Muscle of leg (tissue), 11 donors: ENCODE data around the gene SHCBP1. TPM values are rescaled to one million over a fixed set of nuclear protein-coding genes. Genes with fewer than 3 reads are reported as not detected.
"Not testable (repeated sequence)": the region's sequence is repeated elsewhere in the genome, so short reads cannot be mapped to it uniquely, and the experiment has no call there.

Experiments
- DNase-seq: peaks from one replicate; pipeline ENCODE4 v3.0.0; 2013
- H3K27ac ChIP-seq: one replicate; pipeline ENCODE4 v1.5.1; 2013; ENCODE audit warnings: mild to moderate bottlenecking, low read length, control low read depth
- H3K27me3 ChIP-seq: one replicate; pipeline ENCODE4 v1.6.1; 2013; ENCODE audit warnings: low read length; ENCODE audit not compliant: control insufficient read depth, insufficient read depth
- H3K36me3 ChIP-seq: one replicate; pipeline ENCODE4 v1.6.1; 2013; ENCODE audit warnings: low read length; ENCODE audit not compliant: control insufficient read depth, insufficient read depth
- H3K4me1 ChIP-seq: one replicate; pipeline ENCODE4 v1.6.1; 2013; ENCODE audit warnings: low read length; ENCODE audit not compliant: control insufficient read depth, insufficient read depth
- H3K4me3 ChIP-seq: one replicate; pipeline ENCODE4 v1.5.1; 2013; ENCODE audit warnings: low read length, control low read depth
- H3K9me3 ChIP-seq: replicated peaks from 2 replicates; pipeline ENCODE4 v1.6.1; 2013; ENCODE audit warnings: low read depth, low read length; ENCODE audit not compliant: control insufficient read depth
- WGBS: methylation state at CpG from one replicate; pipeline ENCODE4 v1.1.5; 2013; ENCODE audit warnings: missing lambda C conversion rate; ENCODE audit not compliant: insufficient coverage; 5-methylcytosine and 5-hydroxymethylcytosine counted together
- polyA plus RNA-seq, 8 donors: library from polyadenylated mRNA; unstranded; fragments of 120-200 nt; gene quantifications; one replicate each; pipeline versions ENCODE4 v1.2.1 to v1.2.3, GENCODE V29; 2013; ENCODE audit warnings: inconsistent platforms in 1 of 8, low replicate concordance in 1 of 8; ENCODE audit not compliant: insufficient read length in 8 of 8, insufficient read depth in 1 of 8
- total RNA-seq: library from RNA; stranded (reverse); fragments of 120-200 nt; gene quantifications from one replicate; pipeline ENCODE4 v1.2.4, GENCODE V29; 2013

Gene SHCBP1
- total and polyA plus RNA-seq, 9 donors = 6.6 to 12.3 (median 9.2) TPM

DNA sequence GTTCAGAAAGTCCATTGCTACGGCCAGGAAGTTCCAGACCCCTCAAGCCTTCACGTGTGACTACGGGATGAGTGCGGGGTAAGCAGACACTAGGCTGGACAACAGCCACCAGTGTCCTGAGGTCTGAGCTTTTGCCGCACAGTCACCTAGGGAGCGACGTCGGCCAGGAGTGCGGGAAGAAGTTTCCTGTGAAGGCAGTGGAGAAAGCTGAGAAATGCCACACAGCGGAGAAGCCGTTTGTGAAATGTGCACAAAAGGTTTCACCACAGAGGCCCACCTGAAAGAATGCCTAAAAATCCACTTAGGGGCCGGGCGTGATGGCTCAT is 47.4 kb downstream of the SHCBP1 start:
- Histone ChIP-seq H3K4me3 (no peak overlapping the region), H3K36me3 (no peaks in the 10 kb centered on the region), H3K27me3 (no peaks in the 10 kb centered on the region), H3K4me1 (no peaks in the 10 kb centered on the region), H3K9me3 (no peaks in the 10 kb centered on the region), H3K27ac (no peak overlapping the region)
- 79% methylated on average over 11 of the region's 13 CpGs for WGBS
- no peak for DNase-seq

DNA sequence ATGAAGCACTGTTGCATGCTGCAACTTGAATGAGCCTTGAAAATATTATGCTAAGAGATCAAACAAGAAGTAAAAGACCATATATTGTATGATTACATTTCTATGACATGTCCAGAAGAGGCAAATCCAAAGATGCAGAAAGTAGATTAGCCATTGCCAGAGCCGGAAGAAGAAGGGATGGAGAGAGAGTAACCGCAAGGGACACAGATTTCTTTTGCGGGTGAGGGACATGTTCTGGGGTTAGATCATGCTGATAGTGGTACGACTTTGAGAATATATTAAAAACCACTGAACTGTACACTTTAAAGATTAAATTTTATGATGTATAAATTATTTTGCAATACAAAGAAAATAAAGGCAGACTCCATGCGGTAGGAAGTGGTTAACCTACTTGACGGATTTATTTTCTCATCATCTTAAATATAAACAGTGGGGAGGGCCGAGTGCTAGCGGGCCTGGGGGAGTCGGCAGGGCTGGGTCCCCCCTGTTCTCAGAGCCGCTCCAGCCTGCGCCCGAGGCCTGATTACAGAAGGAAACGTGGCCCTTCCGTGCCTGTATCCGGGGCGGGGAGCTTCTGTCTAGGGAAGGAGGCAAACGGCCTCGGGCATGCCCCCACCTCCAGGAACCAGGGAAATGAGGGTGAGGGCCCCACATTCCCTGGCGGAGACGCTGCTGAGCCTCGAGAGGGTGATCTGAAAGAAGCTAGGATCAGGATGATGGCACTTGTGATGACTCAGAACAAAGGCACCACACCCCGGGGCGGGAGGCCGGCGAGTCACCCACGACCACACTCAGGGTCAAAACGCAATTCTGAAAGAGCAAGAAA is 48.0 kb downstream of the SHCBP1 start:
- Histone ChIP-seq H3K4me3 (no peak overlapping the region), H3K27me3 (no peaks in the 10 kb centered on the region), H3K9me3 (no peaks in the 10 kb centered on the region), H3K27ac (no peak overlapping the region), H3K4me1 (no peaks in the 10 kb centered on the region), H3K36me3 (no peaks in the 10 kb centered on the region)
- no peak for DNase-seq
- WGBS = 83% methylated on average over 20 of the region's 27 CpGs

DNA sequence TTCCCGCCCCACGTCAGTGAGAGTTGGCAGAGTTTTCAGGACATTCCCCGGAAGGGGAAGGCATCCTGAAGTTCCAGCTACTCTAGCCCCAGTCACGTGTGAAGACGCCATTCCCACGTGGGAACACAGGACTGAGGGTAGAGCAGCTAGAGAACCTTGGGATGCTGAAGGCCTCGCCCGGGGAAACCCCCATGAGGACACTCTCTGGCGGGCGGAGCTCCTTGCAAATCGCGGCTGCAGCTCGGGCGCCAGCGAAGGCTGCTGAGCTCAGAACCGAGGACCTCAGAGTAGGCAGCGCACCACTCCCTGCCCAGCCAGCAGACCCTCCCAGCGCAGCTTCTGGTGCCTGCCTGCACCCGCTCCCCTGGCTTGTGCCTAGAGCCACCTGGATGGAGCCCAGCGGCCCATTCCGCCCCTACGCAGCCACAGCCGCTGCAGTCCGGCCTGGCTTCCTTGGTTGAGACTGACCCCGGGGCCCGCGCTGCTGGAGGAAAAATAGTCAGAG is 51.9 kb downstream of the SHCBP1 start:
- H3K27ac ChIP-seq = no peak overlapping the region
- 85% methylated on average over 23 of the region's 27 CpGs for WGBS
- H3K4me3 ChIP-seq = no peak overlapping the region
- no peaks in the 10 kb centered on the region for H3K27me3 ChIP-seq
- DNase-seq = no peak
- no peaks in the 10 kb centered on the region for H3K9me3 ChIP-seq
- no peaks in the 10 kb centered on the region for H3K36me3 ChIP-seq
- H3K4me1 ChIP-seq = no peaks in the 10 kb centered on the region

GRCh38 chr16:46568472-46569230 is 52.5 kb downstream of the SHCBP1 start:
- DNase-seq = no peak
- WGBS = 78% methylated on average over 42 of the region's 42 CpGs
- no peak overlapping the region for H3K27ac ChIP-seq
- H3K36me3 ChIP-seq = no peaks in the 10 kb centered on the region
- no peaks in the 10 kb centered on the region for H3K4me1 ChIP-seq
- no peak overlapping the region for H3K4me3 ChIP-seq
- no peaks in the 10 kb centered on the region for H3K9me3 ChIP-seq
- H3K27me3 ChIP-seq = no peaks in the 10 kb centered on the region

DNA sequence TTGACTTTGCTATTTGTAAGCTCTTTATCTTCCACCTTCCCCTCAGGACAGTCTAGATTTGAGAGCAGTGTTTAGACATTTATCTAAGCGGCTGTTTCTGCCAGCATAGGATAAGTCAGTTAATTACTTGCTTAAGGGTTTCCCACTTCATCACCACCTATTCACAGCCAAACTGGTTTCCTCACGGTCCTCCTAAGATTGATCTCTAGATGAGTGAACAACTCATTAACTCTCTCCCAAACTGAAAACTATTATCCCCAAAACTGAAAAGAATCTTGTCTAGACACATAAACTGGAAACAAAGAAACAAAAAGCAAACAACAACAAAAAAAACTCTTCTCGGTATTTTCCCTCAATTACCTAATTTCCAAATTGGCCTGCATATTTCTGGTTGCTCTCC is 58.2 kb downstream of the SHCBP1 start:
- WGBS = 86% methylated on average over 1 of the region's 3 CpGs
- Histone ChIP-seq H3K36me3 (no peaks in the 10 kb centered on the region), H3K4me3 (no peak overlapping the region), H3K27ac (no peak overlapping the region), H3K4me1 (no peaks in the 10 kb centered on the region), H3K9me3 (no peaks in the 10 kb centered on the region), H3K27me3 (no peaks in the 10 kb centered on the region)
- no peak for DNase-seq

DNA sequence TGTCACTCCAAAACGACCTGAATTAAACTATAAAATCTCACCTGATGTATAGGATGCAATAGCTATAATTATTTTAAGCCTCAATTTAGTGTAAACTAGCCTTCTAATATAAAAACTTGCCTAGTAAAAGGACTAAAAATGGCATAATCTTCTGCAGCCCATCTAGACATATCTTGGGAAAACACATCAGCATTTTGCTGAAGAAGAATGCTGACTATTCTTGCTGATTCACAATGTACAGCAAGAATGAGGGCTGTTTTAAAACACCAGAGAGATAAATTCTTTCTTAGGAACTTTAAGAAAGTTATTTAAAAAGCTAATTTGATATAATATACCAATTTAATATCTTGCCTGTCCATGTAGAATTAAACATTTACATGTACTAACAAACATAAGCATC is 63.2 kb downstream of the SHCBP1 start:
- H3K36me3 ChIP-seq = no peaks in the 10 kb centered on the region
- DNase-seq = no peak
- H3K4me3 ChIP-seq = no peak overlapping the region
- H3K27ac ChIP-seq = no peak overlapping the region
- H3K4me1 ChIP-seq = no peaks in the 10 kb centered on the region
- H3K9me3 ChIP-seq = no peaks in the 10 kb centered on the region
- no CpG with 5 or more reads among the region's 1 CpG for WGBS
- H3K27me3 ChIP-seq = no peaks in the 10 kb centered on the region

DNA sequence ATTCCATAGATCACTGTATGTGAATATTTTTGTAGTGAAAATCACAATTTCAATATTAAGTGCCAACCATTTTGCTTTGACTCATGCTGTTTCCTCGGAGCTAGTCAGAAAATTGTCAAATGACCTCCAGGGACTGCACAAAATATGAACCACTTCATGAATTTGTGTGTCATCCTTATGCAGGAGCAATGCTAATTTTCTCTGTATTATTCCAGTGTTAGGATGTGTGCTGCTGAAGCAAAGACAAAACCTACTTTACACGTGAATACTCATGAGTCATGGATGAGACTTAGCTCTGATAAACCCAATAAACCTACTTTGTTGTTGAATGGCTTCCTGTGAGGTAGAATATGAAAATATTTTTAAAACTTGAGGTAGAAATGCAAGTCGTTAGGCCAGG is 65.2 kb downstream of the SHCBP1 start:
- 29% methylated on average over 1 of the region's 3 CpGs for WGBS
- Histone ChIP-seq H3K36me3 (no peaks in the 10 kb centered on the region), H3K4me1 (no peaks in the 10 kb centered on the region), H3K9me3 (no peaks in the 10 kb centered on the region), H3K27ac (no peak overlapping the region), H3K27me3 (no peaks in the 10 kb centered on the region), H3K4me3 (no peak overlapping the region)
- DNase-seq = no peak

DNA sequence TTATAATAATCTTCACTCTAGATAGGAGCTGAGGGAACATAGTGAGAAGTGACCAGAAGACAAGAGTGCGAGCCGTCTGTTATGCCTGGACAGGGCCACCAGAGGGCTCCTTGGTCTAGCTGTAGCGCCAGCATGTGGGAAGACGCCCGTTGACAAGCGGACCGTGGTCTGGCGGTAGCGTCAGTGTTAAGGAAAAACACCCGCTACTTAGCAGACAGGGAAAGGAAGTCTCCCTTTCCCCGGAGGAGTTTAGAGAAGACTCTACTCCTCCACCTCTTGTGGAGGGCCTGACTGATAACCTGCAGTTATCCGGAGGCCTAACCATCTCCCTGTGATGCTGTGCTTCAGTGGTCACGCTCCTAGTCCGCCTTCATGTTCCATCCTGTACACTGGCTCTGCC is 66.7 kb downstream of the SHCBP1 start:
- H3K27me3 ChIP-seq, H3K27ac ChIP-seq, H3K4me1 ChIP-seq, H3K4me3 ChIP-seq, H3K36me3 ChIP-seq, H3K9me3 ChIP-seq: not testable (repeated sequence)
- peak; percentile 67 for DNase-seq
- WGBS = 3% methylated on average over 6 of the region's 14 CpGs

DNA sequence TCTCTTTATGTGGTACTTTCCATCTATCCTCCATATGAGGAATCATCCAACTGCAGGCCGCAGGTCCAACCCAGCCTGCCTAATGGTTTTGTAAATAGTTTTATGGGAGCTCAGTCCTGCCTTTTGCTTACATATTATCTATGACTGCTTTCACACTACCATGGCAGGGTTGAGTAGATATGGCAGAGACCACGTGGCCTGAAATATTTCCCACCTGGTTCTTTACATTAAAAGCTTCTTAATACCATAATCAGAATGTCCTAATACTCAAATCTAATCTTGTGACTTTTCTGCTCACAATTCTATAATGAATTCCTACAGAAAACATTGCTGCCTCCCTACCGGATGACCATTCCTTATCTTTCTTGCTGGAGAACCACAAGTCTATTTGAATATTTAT is 71.7 kb downstream of the SHCBP1 start:
- Histone ChIP-seq H3K9me3 (no peaks in the 10 kb centered on the region), H3K27ac (no peak overlapping the region), H3K27me3 (no peaks in the 10 kb centered on the region), H3K4me1 (no peaks in the 10 kb centered on the region), H3K4me3 (no peak overlapping the region), H3K36me3 (no peaks in the 10 kb centered on the region)
- no peak for DNase-seq
- WGBS = 60% methylated on average over 2 of the region's 3 CpGs
